H1 (cell line): ENCODE results near the gene ZBTB34.

Source experiments
- BCL11A ChIP-seq, 2 experiments: IDR thresholded peaks; one replicate each; pipeline ENCODE4 v1.6.1; 2011; ENCODE audit warnings: low read depth in 2 of 2, low read length in 2 of 2, mild to moderate bottlenecking in 2 of 2
- CHD2 ChIP-seq: IDR thresholded peaks from 2 replicates; pipeline ENCODE4 v1.6.1; 2012; ENCODE audit warnings: low read length, improper control_type of control experiment
- RAD21 ChIP-seq, 2 experiments: IDR thresholded peaks in 1 of 2; conservative IDR thresholded peaks in 1 of 2; 2 replicates each; pipeline ENCODE4 v1.6.1; 2011; ENCODE audit warnings: low read depth in 2 of 2, low read length in 2 of 2, improper control_type of control experiment in 1 of 2, inconsistent platforms in 1 of 2, mild to moderate bottlenecking in 1 of 2, moderate library complexity in 1 of 2
- RNF2 ChIP-seq: fragments of 200-900, 300-1000 bp; sonication (generic); IDR thresholded peaks from 2 replicates; pipeline ENCODE4 v1.7.1; 2016; ENCODE audit warnings: borderline replicate concordance, low read depth, mild to moderate bottlenecking, antibody characterized with exemption, low read length; ENCODE audit not compliant: poor library complexity, severe bottlenecking; ENCODE audit errors: missing control alignments
- SIN3A ChIP-seq, 2 experiments: IDR thresholded peaks in 1 of 2; conservative IDR thresholded peaks in 1 of 2; 2 replicates each; pipeline ENCODE4 v1.6.1; 2011 to 2012; ENCODE audit warnings: low read length in 2 of 2, improper control_type of control experiment in 1 of 2, low read depth in 1 of 2, mild to moderate bottlenecking in 1 of 2
- SP1 ChIP-seq: IDR thresholded peaks from 2 replicates; pipeline ENCODE4 v1.6.1; 2011; ENCODE audit warnings: low read depth, low read length
- SP4 ChIP-seq: IDR thresholded peaks from 2 replicates; pipeline ENCODE4 v1.6.1; 2012; ENCODE audit warnings: low read length, inconsistent platforms
- YY1 ChIP-seq: IDR thresholded peaks from 2 replicates; pipeline ENCODE4 v1.6.1; 2011; ENCODE audit warnings: low read depth, mild to moderate bottlenecking, low read length
- TF ChIP-seq, protein P1 (sequence below), 3 experiments: IDR thresholded peaks; 1 replicate in 2 of 3; 2 replicates in 1 of 3; pipeline versions ENCODE4 v1.5.1 to v1.6.1; 2011; ENCODE audit warnings: low read length in 3 of 3, mild to moderate bottlenecking in 3 of 3, inconsistent platforms in 2 of 3, low read depth in 1 of 3, moderate library complexity in 1 of 3; ENCODE audit not compliant: insufficient read depth in 1 of 3; ENCODE audit errors: control extremely low read depth in 1 of 3
- TF ChIP-seq, protein P2 (sequence below): IDR thresholded peaks from 2 replicates; pipeline ENCODE4 v1.6.1; 2012; ENCODE audit warnings: inconsistent platforms
- TF ChIP-seq, protein P3 (sequence below): IDR thresholded peaks from 2 replicates; pipeline ENCODE4 v1.6.1; 2011; ENCODE audit warnings: low read length, improper control_type of control experiment

DNA sequence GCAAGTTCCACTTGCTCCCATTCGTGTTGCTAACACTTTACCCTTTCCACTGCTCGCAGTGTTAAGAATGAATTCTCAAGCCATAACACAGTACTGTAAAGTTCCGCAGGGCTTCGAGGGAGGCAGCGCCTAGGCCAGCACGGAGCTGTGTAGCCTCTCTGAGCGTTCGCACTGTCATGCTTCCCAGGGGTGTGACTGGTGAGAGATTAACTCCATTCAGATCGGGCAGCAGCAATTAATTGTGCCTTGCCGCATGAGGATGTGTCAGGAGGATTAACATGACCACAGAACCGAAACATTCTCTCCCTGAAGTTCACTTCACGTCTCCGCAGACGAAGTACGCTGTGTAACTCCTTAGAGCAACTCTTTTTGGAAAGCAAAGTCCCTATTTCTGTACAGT lies 23.2 kb downstream of the ZBTB34 start:
- TF ChIP-seq RNF2 = no peak
- TF ChIP-seq, protein P1, sequence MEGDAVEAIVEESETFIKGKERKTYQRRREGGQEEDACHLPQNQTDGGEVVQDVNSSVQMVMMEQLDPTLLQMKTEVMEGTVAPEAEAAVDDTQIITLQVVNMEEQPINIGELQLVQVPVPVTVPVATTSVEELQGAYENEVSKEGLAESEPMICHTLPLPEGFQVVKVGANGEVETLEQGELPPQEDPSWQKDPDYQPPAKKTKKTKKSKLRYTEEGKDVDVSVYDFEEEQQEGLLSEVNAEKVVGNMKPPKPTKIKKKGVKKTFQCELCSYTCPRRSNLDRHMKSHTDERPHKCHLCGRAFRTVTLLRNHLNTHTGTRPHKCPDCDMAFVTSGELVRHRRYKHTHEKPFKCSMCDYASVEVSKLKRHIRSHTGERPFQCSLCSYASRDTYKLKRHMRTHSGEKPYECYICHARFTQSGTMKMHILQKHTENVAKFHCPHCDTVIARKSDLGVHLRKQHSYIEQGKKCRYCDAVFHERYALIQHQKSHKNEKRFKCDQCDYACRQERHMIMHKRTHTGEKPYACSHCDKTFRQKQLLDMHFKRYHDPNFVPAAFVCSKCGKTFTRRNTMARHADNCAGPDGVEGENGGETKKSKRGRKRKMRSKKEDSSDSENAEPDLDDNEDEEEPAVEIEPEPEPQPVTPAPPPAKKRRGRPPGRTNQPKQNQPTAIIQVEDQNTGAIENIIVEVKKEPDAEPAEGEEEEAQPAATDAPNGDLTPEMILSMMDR (IDR thresholded peaks at IDR 0.05; ENCODE audit: control extremely low read depth in 1 of 3, insufficient read depth in 1 of 3, low read depth in 1 of 3, low read length in 3 of 3) = no peak
- TF ChIP-seq RAD21 (IDR thresholded peaks at IDR 0.05 in 1 of 2, conservative IDR thresholded peaks at IDR 0.05 in 1 of 2; ENCODE audit: low read depth in 2 of 2, low read length in 2 of 2) = no peak
- no peak for TF ChIP-seq YY1
- no peak for TF ChIP-seq CHD2
- TF ChIP-seq, protein P2, sequence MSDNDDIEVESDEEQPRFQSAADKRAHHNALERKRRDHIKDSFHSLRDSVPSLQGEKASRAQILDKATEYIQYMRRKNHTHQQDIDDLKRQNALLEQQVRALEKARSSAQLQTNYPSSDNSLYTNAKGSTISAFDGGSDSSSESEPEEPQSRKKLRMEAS = no peak
- TF ChIP-seq, protein P3, sequence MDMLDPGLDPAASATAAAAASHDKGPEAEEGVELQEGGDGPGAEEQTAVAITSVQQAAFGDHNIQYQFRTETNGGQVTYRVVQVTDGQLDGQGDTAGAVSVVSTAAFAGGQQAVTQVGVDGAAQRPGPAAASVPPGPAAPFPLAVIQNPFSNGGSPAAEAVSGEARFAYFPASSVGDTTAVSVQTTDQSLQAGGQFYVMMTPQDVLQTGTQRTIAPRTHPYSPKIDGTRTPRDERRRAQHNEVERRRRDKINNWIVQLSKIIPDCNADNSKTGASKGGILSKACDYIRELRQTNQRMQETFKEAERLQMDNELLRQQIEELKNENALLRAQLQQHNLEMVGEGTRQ = no peak
- no peak for TF ChIP-seq BCL11A (IDR thresholded peaks at IDR 0.05; ENCODE audit: low read depth in 2 of 2, low read length in 2 of 2)
- TF ChIP-seq SIN3A (conservative IDR thresholded peaks at IDR 0.05 in 1 of 2, IDR thresholded peaks at IDR 0.05 in 1 of 2; ENCODE audit: low read depth in 1 of 2, low read length in 2 of 2) = no peak
- no peak for TF ChIP-seq SP1
- no peak for TF ChIP-seq SP4
